Keratinocyte (primary cell): ENCODE results near the gene DDX42. TPM values are rescaled to one million over a fixed set of nuclear protein-coding genes. Genes with fewer than 3 reads are reported as not detected.

Source experiments
- DNase-seq: peaks from one replicate; pipeline ENCODE4 v3.0.0-alpha.2; 2011; ENCODE audit warnings: low read depth, missing footprints, low spot score
- FAIRE-seq: peaks from 2 replicates; lab custom pipeline; 2011; peaks lifted over from hg19 to GRCh38; lab: Jason Lieb, UNC
- H2AFZ ChIP-seq: 2 replicates; pipeline ENCODE4 v1.6.0; 2012; ENCODE audit warnings: low read length, control low read depth, inconsistent platforms; ENCODE audit not compliant: control insufficient read depth
- H3K27ac ChIP-seq: 2 replicates; pipeline ENCODE4 v1.5.1; 2011; ENCODE audit warnings: low read length; ENCODE audit not compliant: control insufficient read depth, insufficient read depth
- H3K27me3 ChIP-seq: 3 replicates; pipeline ENCODE4 v1.6.0; 2011; ENCODE audit warnings: low read length; ENCODE audit not compliant: control insufficient read depth, insufficient read depth; ENCODE audit errors: extremely low read depth
- H3K36me3 ChIP-seq, 2 experiments: 2 replicates in 1 of 2; 3 replicates in 1 of 2; pipeline ENCODE4 v1.5.1; 2011; ENCODE audit warnings: low read length in 2 of 2, mild to moderate bottlenecking in 1 of 2; ENCODE audit not compliant: control insufficient read depth in 2 of 2, insufficient read depth in 2 of 2; ENCODE audit errors: extremely low read depth in 1 of 2
- H3K4me1 ChIP-seq: 3 replicates; pipeline ENCODE4 v1.5.1; 2011; ENCODE audit warnings: low read length; ENCODE audit not compliant: control insufficient read depth, insufficient read depth; ENCODE audit errors: extremely low read depth
- H3K4me2 ChIP-seq: 3 replicates; pipeline ENCODE4 v1.6.0; 2011; ENCODE audit warnings: low read depth, low read length; ENCODE audit not compliant: control insufficient read depth, insufficient read depth; ENCODE audit errors: extremely low read depth
- H3K4me3 ChIP-seq, 3 experiments: fragments of 200-600 bp in 1 of 3; sonication (generic) in 1 of 3; 2 replicates in 2 of 3; 3 replicates in 1 of 3; pipeline ENCODE4 v1.5.1; 2011 to 2016; ENCODE audit warnings: low read length in 3 of 3, mild to moderate bottlenecking in 3 of 3, control low read depth in 2 of 3, inconsistent platforms in 1 of 3, low read depth in 1 of 3, mixed read lengths in 1 of 3, mixed run types in 1 of 3, moderate library complexity in 1 of 3; ENCODE audit not compliant: control insufficient read depth in 2 of 3, insufficient read depth in 2 of 3; ENCODE audit errors: extremely low read depth in 1 of 3
- H3K79me2 ChIP-seq: 2 replicates; pipeline ENCODE4 v1.6.0; 2012; ENCODE audit warnings: low read length; ENCODE audit not compliant: control insufficient read depth, insufficient read depth
- H3K9ac ChIP-seq: 3 replicates; pipeline ENCODE4 v1.6.0; 2011; ENCODE audit warnings: low read length; ENCODE audit not compliant: control insufficient read depth, insufficient read depth; ENCODE audit errors: extremely low read depth
- H3K9me1 ChIP-seq: 3 replicates; pipeline ENCODE4 v1.6.0; 2011; ENCODE audit warnings: low read length; ENCODE audit not compliant: control insufficient read depth, insufficient read depth; ENCODE audit errors: extremely low read depth
- H3K9me3 ChIP-seq: 2 replicates; pipeline ENCODE4 v1.5.1; 2012; ENCODE audit warnings: low read depth, low read length; ENCODE audit not compliant: control insufficient read depth
- H4K20me1 ChIP-seq: 3 replicates; pipeline ENCODE4 v1.6.0; 2011; ENCODE audit warnings: low read length; ENCODE audit not compliant: control insufficient read depth, insufficient read depth; ENCODE audit errors: extremely low read depth
- EZH2 ChIP-seq: IDR thresholded peaks from one replicate; pipeline ENCODE4 v1.6.1; 2012; ENCODE audit warnings: inconsistent platforms, mild to moderate bottlenecking, low read length, moderate library complexity
- dilution Hi-C: fragments of 300-500 bp; cut with MboI; formaldehyde crosslinking; loops from one replicate; pipeline ENCODE4 v1.7.0; 2020; ENCODE audit warnings: low sequenced_read_pairs; ENCODE audit not compliant: extremely low pct_ligation_motif_present
- polyA plus RNA-seq, 5 experiments: library from polyadenylated mRNA; depleted of rRNA in 3 of 5; stranded (reverse) in 3 of 5; stranded (forward) in 1 of 5; unstranded in 1 of 5; fragments of >200 nt; gene quantifications; 1 replicate in 1 of 5; 2 replicates in 3 of 5; 3 replicates in 1 of 5; pipeline versions ENCODE4 v1.2.1 to v1.2.3, GENCODE V29; 2011 to 2012; ENCODE audit warnings: missing spikeins in 2 of 5, low read depth in 1 of 5, low replicate concordance in 1 of 5
- TF ChIP-seq, protein P1 (sequence below), 3 experiments: IDR thresholded peaks in 1 of 3; conservative IDR thresholded peaks in 1 of 3; optimal IDR thresholded peaks in 1 of 3; 2 replicates in 2 of 3; 3 replicates in 1 of 3; pipeline versions ENCODE3 to v1.5.1; 2011; ENCODE audit warnings: low read length in 3 of 3, mild to moderate bottlenecking in 3 of 3, moderate library complexity in 2 of 3, control low read depth in 1 of 3, inconsistent platforms in 1 of 3; ENCODE audit not compliant: insufficient read depth in 2 of 3; ENCODE audit errors: extremely low read depth in 1 of 3

The DDX42 gene
- polyA plus RNA-seq, 1 donor (not counting 4 experiments of a cell fraction or from before 2014, with no cell fraction given): 116 TPM

DNA sequence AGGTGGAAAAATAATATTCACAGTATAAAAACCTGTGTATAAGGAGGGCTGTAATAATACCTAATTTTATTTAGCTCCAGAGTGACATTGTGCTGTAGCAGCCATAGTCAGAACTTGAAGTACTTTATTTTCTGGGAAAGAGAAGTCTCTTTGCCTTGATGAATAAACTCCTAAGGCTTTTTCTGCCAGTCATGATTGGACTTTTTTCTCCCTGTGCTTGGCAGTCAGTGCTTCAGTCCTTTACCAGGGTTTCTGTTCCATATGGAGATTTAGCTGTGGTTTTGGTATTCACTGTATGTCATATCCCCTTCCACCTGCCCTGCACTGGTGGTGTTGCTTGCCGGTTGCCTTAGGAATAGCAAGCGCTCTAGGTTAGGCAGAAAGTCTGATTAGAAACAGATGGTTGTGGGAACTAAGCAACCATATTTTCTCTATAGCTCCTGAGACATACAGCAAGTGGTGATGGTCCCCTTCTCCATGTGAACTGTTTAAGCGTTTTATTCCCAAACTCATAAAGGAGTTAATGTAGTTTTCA, 24.7 kb downstream of the DDX42 start:
- H2AFZ ChIP-seq: no peak overlapping the region
- TF ChIP-seq, protein P1, sequence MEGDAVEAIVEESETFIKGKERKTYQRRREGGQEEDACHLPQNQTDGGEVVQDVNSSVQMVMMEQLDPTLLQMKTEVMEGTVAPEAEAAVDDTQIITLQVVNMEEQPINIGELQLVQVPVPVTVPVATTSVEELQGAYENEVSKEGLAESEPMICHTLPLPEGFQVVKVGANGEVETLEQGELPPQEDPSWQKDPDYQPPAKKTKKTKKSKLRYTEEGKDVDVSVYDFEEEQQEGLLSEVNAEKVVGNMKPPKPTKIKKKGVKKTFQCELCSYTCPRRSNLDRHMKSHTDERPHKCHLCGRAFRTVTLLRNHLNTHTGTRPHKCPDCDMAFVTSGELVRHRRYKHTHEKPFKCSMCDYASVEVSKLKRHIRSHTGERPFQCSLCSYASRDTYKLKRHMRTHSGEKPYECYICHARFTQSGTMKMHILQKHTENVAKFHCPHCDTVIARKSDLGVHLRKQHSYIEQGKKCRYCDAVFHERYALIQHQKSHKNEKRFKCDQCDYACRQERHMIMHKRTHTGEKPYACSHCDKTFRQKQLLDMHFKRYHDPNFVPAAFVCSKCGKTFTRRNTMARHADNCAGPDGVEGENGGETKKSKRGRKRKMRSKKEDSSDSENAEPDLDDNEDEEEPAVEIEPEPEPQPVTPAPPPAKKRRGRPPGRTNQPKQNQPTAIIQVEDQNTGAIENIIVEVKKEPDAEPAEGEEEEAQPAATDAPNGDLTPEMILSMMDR (optimal IDR thresholded peaks at IDR 0.05 in 1 of 3, IDR thresholded peaks at IDR 0.05 in 1 of 3, conservative IDR thresholded peaks at IDR 0.05 in 1 of 3; ENCODE audit: extremely low read depth in 1 of 3, insufficient read depth in 2 of 3, low read length in 3 of 3): no peak
- no peak for TF ChIP-seq EZH2
- no peaks in the 10 kb centered on the region for H3K9me1 ChIP-seq
- DNase-seq (no peak), FAIRE-seq (no peak)
- H3K9ac ChIP-seq: no peak overlapping the region
- no peak overlapping the region for H3K4me3 ChIP-seq
- H3K9me3 ChIP-seq: no peaks in the 10 kb centered on the region
- H3K36me3 ChIP-seq: peaks cover 36 to 61% of the 10 kb centered on the region in 2 experiments
- no peak overlapping the region for H3K4me2 ChIP-seq
- H3K4me1 ChIP-seq: no peaks in the 10 kb centered on the region
- no peak overlapping the region for H3K27ac ChIP-seq
- no peaks in the 10 kb centered on the region for H3K27me3 ChIP-seq
- peaks cover 37% of the 10 kb centered on the region for H3K79me2 ChIP-seq
- no peaks in the 10 kb centered on the region for H4K20me1 ChIP-seq
- dilution Hi-C loops: no loop called here

DNA sequence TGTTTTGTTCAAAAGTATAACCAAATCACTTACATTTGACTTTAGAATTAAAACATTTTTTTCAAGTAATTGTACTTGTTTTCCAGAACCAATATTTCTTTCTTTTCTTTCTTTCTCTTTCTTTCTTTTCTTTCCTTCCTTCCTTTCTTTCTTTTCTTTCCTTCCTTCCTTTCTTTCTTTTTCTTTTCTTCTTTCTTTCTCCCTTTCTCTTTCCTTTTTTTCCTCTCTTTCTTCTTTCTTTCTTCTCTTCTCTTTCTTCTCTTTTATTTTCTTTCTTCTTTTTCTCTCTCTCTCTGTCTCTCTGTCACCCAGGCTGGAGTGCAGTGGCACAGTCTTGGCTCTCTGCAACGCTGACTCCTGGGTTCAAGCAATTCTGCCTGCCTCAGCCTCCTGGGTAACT, 26.8 kb downstream of the DDX42 start:
- Histone ChIP-seq H4K20me1 (no peaks in the 10 kb centered on the region), H3K27me3 (no peaks in the 10 kb centered on the region), H3K4me1 (no peaks in the 10 kb centered on the region), H3K79me2 (peaks cover 19% of the 10 kb centered on the region), H3K27ac (no peak overlapping the region), H3K9ac (no peak overlapping the region), H3K4me3 (no peak overlapping the region), H3K9me3 (no peaks in the 10 kb centered on the region), H3K4me2 (no peak overlapping the region), H2AFZ (no peak overlapping the region), H3K9me1 (no peaks in the 10 kb centered on the region), H3K36me3 (peaks cover 35 to 55% of the 10 kb centered on the region in 2 experiments)
- dilution Hi-C loops: no loop called here
- TF ChIP-seq EZH2: no peak
- TF ChIP-seq, protein P1 (optimal IDR thresholded peaks at IDR 0.05 in 1 of 3, IDR thresholded peaks at IDR 0.05 in 1 of 3, conservative IDR thresholded peaks at IDR 0.05 in 1 of 3; ENCODE audit: extremely low read depth in 1 of 3, insufficient read depth in 2 of 3, low read length in 3 of 3): no peak
- no peak for FAIRE-seq
- DNase-seq: no peak
